Epithelial cell of alveolus of lung (primary cell): ENCODE results near the gene B3GALT5. TPM values are rescaled to one million over a fixed set of nuclear protein-coding genes. Genes with fewer than 3 reads are reported as not detected.

ENCODE experiments used
- total RNA-seq: library from RNA; depleted of rRNA; stranded (reverse); fragments of >200 nt; gene quantifications from 2 replicates; pipeline ENCODE4 v1.2.1, GENCODE V29; 2015

B3GALT5 gene, protein sequence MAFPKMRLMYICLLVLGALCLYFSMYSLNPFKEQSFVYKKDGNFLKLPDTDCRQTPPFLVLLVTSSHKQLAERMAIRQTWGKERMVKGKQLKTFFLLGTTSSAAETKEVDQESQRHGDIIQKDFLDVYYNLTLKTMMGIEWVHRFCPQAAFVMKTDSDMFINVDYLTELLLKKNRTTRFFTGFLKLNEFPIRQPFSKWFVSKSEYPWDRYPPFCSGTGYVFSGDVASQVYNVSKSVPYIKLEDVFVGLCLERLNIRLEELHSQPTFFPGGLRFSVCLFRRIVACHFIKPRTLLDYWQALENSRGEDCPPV
- total RNA-seq, result 0.08 and 0.39 TPM in 2 replicates

DNA sequence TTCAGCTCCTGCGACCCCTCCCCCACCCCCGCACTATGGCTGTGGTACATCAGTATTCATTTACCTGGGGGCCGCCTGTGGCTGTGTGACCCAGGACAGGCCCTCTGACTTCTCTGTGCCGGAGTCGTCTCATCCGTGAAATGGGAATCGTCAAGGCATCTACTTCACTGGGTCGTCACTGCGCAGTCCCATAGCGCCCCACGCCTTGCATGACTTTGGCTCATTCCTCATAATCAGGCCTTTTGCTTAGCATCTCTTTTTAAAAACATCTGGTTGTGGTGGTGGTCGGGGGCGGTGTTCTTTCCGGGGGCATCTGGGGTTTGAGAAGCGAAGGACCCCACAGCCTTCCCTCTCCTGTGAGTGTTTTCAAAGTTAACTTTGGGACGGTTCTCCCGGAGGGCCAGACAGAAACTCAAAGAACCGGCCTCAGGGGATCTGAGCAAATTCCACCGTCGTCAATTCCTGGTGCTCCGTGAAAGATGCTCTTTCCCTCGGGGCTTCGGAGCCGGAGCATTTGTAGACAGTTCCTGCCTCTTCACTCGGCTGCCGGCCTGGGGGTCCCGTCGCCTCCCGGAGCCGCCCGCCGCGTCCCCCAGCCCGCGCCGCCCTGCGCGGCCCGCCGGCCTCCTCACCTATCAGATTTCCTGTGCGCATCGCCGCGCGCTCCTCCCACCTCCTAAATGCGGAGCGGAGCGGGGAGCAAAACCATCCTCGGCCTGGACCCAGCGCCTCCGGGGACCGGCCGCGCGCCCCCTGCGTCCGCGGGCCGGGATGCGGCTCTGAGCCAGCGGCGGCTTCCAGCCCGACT is at the start of gene B3GALT5:
TSS of gene B3GALT5 (plus strand) at position 708 of the 808 bp plus-strand sequence. CDS start 47,620 bp downstream, outside the sequence.

Other genes starting within 250 kb of the B3GALT5 start
- gene LCA5L, start 167.2 kb upstream of the B3GALT5 start, total RNA-seq, result 1.2 and 2.4 TPM in 2 replicates
- 1.2 and 4.3 TPM in 2 replicates for gene SH3BGR, start 161.0 kb upstream of the B3GALT5 start, total RNA-seq
- gene IGSF5, start 132.2 kb downstream of the B3GALT5 start, total RNA-seq, result not detected in 2 replicates